Vagina (tissue), 2 donors: ENCODE data around the gene IFT43. TPM values are rescaled to one million over a fixed set of nuclear protein-coding genes. Genes with fewer than 3 reads are reported as not detected.

Source experiments
- DNase-seq, 2 donors: peaks; one replicate each; pipeline ENCODE4 v3.0.0-alpha.2; 2017; ENCODE audit errors: extremely low spot score in 2 of 2
- H3K27ac ChIP-seq: fragments of 200-600 bp; sonication (generic); one replicate; pipeline ENCODE4 v1.5.1; 2019
- H3K27me3 ChIP-seq: fragments of 200-600 bp; sonication (generic); one replicate; pipeline ENCODE4 v1.5.1; 2019
- H3K36me3 ChIP-seq, 2 donors: fragments of 200-600 bp; sonication (generic); one replicate each; pipeline ENCODE4 v1.5.1; 2017 to 2019
- H3K4me1 ChIP-seq: fragments of 200-600 bp; sonication (generic); one replicate; pipeline ENCODE4 v1.5.1; 2019
- H3K4me3 ChIP-seq, 2 donors: fragments of 200-600 bp; sonication (generic); 1 replicate in 1 of 2; 2 replicates in 1 of 2; pipeline ENCODE4 v1.5.1; 2016 to 2019
- H3K9me3 ChIP-seq: fragments of 200-600 bp; sonication (generic); one replicate; pipeline ENCODE4 v1.5.1; 2019
- CTCF ChIP-seq, 3 experiments: fragments of 450-650 bp in 2 of 3; fragments of 200-600 bp in 1 of 3; sonication (generic) in 1 of 3; IDR thresholded peaks; one replicate each; pipeline ENCODE4 v1.5.1; 2017 to 2019; ENCODE audit warnings: antibody characterized with exemption in 3 of 3, mild to moderate bottlenecking in 2 of 3, moderate library complexity in 2 of 3
- POLR2A ChIP-seq, 2 donors: fragments of 450-650 bp; IDR thresholded peaks; one replicate each; pipeline ENCODE4 v1.6.1; 2017; ENCODE audit warnings: antibody characterized with exemption in 2 of 2, mild to moderate bottlenecking in 2 of 2, moderate library complexity in 2 of 2
- POLR2AphosphoS5 ChIP-seq, 2 donors: sonication (generic); formaldehyde crosslinking; IDR thresholded peaks; one replicate each; pipeline ENCODE4 v1.9.0; 2017; ENCODE audit warnings: antibody characterized with exemption in 2 of 2, mild to moderate bottlenecking in 2 of 2, low read depth in 1 of 2; ENCODE audit not compliant: insufficient read depth in 1 of 2
- intact Hi-C: fragments of 100-400 bp; cut with DNase I; formaldehyde crosslinking; loops from one replicate; pipeline ENCODE4 v1.15.1; 2023
- total RNA-seq: library from RNA; depleted of rRNA; stranded (reverse); fragments of >200 nt; gene quantifications from one replicate; pipeline ENCODE4 v1.2.3, GENCODE V29; 2016

Gene IFT43
- total RNA-seq, 1 donor from 2014 or later = 47.4 TPM

GRCh38 chr14:76101391-76102379 lies 116.1 kb downstream of the IFT43 start:
- TF ChIP-seq POLR2AphosphoS5 (IDR thresholded peaks at IDR 0.05; ENCODE audit: insufficient read depth in 1 of 2, low read depth in 1 of 2) (no peak), CTCF (IDR thresholded peaks at IDR 0.05) (no peak), POLR2A (IDR thresholded peaks at IDR 0.05) (no peak)
- Histone ChIP-seq H3K27me3 (no peaks in the 10 kb centered on the region), H3K36me3 (no peaks in the 10 kb centered on the region), H3K27ac (no peak overlapping the region), H3K4me3 (no peak overlapping the region), H3K4me1 (peaks cover 14% of the 10 kb centered on the region), H3K9me3 (no peaks in the 10 kb centered on the region)
- intact Hi-C loops = no loop called here
- DNase-seq = no peak

DNA sequence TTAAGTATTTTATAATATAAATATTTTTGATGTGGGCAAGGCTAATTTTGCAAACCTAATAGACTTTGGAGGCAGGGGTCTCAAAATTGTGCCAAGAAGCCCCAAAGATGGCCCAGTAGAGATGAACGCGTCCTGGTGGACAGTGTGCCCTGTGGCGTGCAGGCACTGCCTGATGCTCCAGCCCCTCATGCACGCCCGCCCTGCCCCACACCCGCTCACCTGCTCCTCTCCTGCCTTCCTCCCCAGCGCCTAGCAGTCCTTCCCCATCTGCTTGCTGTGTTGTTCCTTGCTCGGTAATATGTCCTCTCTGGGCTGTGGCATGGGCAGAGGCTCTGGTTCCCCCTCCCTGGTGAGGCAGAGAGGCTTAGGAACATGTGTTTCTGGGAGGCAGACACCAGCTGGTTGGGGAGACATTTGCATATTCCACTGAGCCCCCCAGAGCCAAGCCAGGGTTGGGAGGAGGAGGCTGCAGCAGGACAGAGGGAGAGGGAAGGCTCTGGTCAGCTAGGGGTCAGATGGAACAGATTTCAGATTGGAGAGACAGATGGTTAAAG lies 119.3 kb downstream of the IFT43 start:
- Histone ChIP-seq H3K9me3 (no peaks in the 10 kb centered on the region), H3K36me3 (no peaks in the 10 kb centered on the region), H3K27me3 (no peaks in the 10 kb centered on the region), H3K27ac (no peak overlapping the region), H3K4me3 (no peak overlapping the region), H3K4me1 (peaks cover 14% of the 10 kb centered on the region)
- intact Hi-C loops = no loop called here
- TF ChIP-seq CTCF (IDR thresholded peaks at IDR 0.05) (no peak), POLR2A (IDR thresholded peaks at IDR 0.05) (no peak), POLR2AphosphoS5 (IDR thresholded peaks at IDR 0.05; ENCODE audit: insufficient read depth in 1 of 2, low read depth in 1 of 2) (no peak)
- DNase-seq = no peak

DNA sequence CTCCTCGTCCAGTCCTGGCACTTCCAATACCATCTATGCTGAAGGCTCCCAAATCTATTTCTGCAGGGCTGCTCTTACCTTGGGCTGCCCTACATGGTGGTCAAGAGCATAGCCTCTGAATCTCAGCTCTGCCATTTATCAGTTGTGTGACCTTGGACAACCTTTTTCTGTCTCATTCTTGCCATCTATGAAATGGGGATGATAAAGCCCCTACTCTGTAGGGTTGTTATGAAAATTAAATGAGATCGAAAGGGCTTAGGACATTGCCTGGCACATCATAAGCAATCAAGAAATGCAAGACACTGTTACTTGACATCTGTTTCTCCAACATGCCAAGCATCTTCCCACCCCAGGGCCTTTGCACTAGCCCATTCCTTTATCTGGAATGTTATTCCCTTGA lies 120.6 kb downstream of the IFT43 start:
- Histone ChIP-seq H3K36me3 (no peaks in the 10 kb centered on the region), H3K27me3 (no peaks in the 10 kb centered on the region), H3K27ac (no peak overlapping the region), H3K9me3 (no peaks in the 10 kb centered on the region), H3K4me3 (no peak overlapping the region), H3K4me1 (peaks cover 6% of the 10 kb centered on the region)
- intact Hi-C loops = no loop called here
- DNase-seq = no peak
- TF ChIP-seq POLR2A (IDR thresholded peaks at IDR 0.05) (no peak), CTCF (IDR thresholded peaks at IDR 0.05) (no peak), POLR2AphosphoS5 (IDR thresholded peaks at IDR 0.05; ENCODE audit: insufficient read depth in 1 of 2, low read depth in 1 of 2) (no peak)

GRCh38 chr14:76109087-76109880 lies 123.7 kb downstream of the IFT43 start:
- no peaks in the 10 kb centered on the region for H3K9me3 ChIP-seq
- TF ChIP-seq POLR2AphosphoS5 (IDR thresholded peaks at IDR 0.05; ENCODE audit: insufficient read depth in 1 of 2, low read depth in 1 of 2) (no peak), CTCF (IDR thresholded peaks at IDR 0.05) (no peak), POLR2A (IDR thresholded peaks at IDR 0.05) (no peak)
- no peaks in the 10 kb centered on the region for H3K36me3 ChIP-seq
- H3K27me3 ChIP-seq = no peaks in the 10 kb centered on the region
- H3K27ac ChIP-seq = no peak overlapping the region
- H3K4me3 ChIP-seq = no peak overlapping the region
- intact Hi-C loops = no loop called here
- no peak for DNase-seq
- no peaks in the 10 kb centered on the region for H3K4me1 ChIP-seq
